Measurements from ENCODE around the gene DAGLA. TPM values are rescaled to one million over a fixed set of nuclear protein-coding genes. Genes with fewer than 3 reads are reported as not detected.

Gene DAGLA
- total RNA-seq, 4 donors from 2014 or later, result 1.5 to 5.6 (median 3.4) TPM

DNA sequence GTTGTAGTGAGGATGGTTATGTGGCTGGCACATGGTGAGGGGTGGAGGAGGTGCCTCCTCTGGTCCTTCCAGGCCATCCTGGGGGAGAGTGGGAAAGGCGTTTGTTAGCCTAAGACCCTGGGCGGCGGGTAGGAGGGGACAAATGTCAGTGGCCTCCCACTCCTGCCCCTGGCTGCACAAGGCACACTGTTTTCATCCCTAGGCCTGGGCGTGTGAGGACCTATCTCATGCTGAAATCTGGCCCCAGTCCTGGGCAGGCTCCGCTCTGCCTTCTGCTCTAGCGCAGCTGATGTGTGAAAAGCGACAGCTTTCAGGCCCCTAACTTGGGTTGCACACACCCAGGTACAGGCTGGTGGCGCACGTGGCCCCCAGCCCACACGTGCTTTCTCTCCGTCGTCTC lies 32.1 kb downstream of the DAGLA start:
- WGBS, 2 donors (ENCODE audit: low coverage in 1 of 2), result 76 to 92% methylated on average over 2 to 3 of the region's 12 CpGs
- H3K4me1 ChIP-seq, result peaks cover 0 to 12% (median 5%) of the 10 kb centered on the region in 3 donors
- no peak for ATAC-seq
- TF ChIP-seq POLR2A (IDR thresholded peaks at IDR 0.05), result no peak
- TF ChIP-seq, protein P1, sequence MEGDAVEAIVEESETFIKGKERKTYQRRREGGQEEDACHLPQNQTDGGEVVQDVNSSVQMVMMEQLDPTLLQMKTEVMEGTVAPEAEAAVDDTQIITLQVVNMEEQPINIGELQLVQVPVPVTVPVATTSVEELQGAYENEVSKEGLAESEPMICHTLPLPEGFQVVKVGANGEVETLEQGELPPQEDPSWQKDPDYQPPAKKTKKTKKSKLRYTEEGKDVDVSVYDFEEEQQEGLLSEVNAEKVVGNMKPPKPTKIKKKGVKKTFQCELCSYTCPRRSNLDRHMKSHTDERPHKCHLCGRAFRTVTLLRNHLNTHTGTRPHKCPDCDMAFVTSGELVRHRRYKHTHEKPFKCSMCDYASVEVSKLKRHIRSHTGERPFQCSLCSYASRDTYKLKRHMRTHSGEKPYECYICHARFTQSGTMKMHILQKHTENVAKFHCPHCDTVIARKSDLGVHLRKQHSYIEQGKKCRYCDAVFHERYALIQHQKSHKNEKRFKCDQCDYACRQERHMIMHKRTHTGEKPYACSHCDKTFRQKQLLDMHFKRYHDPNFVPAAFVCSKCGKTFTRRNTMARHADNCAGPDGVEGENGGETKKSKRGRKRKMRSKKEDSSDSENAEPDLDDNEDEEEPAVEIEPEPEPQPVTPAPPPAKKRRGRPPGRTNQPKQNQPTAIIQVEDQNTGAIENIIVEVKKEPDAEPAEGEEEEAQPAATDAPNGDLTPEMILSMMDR (IDR thresholded peaks at IDR 0.05), result no peak
- TF ChIP-seq POLR2AphosphoS5 (IDR thresholded peaks at IDR 0.05), result no peak
- TF ChIP-seq EP300 (IDR thresholded peaks at IDR 0.05), result no peak
- H3K4me3 ChIP-seq, result no peak overlapping the region
- no peaks in the 10 kb centered on the region for H3K9me3 ChIP-seq
- no peaks in the 10 kb centered on the region for H3K36me3 ChIP-seq
- H3K27me3 ChIP-seq, result no peaks in the 10 kb centered on the region
- H3K27ac ChIP-seq, result peak overlapping the region in 1 of 4 donors; percentile 21

DNA sequence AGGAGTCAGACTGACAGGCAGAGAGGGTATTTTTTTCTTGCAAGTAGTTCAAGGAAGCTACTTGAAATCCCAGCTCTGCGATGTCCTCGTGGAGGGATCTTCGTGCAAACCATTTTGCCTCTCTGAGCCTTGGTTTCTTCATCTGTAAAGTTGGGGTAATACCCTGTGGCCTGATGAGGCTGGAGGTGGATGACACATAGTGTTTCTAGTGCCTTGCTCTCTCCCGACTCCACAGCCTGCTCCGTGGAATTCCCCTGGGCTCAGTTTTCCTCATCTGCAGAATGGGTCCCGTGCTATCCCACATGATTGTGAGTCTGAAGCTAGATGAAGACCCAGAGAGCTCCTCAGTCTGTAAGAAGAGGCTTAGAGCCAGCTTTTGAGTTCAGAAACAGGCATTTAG lies 32.7 kb downstream of the DAGLA start:
- H3K27me3 ChIP-seq, result no peaks in the 10 kb centered on the region
- no peak overlapping the region for H3K4me3 ChIP-seq
- TF ChIP-seq POLR2A (IDR thresholded peaks at IDR 0.05), result no peak
- no peak for TF ChIP-seq POLR2AphosphoS5 (IDR thresholded peaks at IDR 0.05)
- no peak for TF ChIP-seq EP300 (IDR thresholded peaks at IDR 0.05)
- TF ChIP-seq, protein P1 (IDR thresholded peaks at IDR 0.05), result no peak
- no CpG with 5 or more reads among the region's 6 CpGs for WGBS, 2 donors (ENCODE audit: low coverage in 1 of 2)
- no peaks in the 10 kb centered on the region for H3K9me3 ChIP-seq
- H3K36me3 ChIP-seq, result no peaks in the 10 kb centered on the region
- H3K27ac ChIP-seq, result no peak overlapping the region
- peaks cover 0 to 17% (median 7%) of the 10 kb centered on the region in 3 donors for H3K4me1 ChIP-seq
- ATAC-seq, result no peak

DNA sequence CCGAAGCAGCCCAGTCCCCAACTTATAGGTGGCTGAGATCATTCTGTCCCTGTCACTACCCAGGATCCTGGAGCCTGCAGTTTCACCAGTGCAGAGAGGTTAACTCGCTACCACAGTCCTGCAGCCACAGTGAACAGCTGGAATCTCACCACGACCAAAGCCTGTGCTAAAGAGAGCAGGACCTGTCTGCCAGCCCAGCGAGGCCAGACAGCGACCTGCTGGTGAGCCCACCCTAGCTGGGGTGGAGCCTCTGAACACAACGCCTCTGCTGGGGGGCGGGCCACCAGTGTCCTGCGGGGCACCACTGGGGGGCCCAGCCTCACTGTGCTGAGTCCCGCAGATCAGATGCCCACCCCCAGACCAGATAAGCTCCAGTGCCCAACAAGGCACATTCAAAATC lies 33.3 kb downstream of the DAGLA start:
- no peaks in the 10 kb centered on the region for H3K9me3 ChIP-seq
- H3K4me3 ChIP-seq, result no peak overlapping the region
- WGBS, 2 donors (ENCODE audit: low coverage in 1 of 2), result 74% methylated on average over 3 of the region's 9 CpGs; no CpG with 5 or more reads in 1 of the 2 donors
- ATAC-seq, result no peak
- H3K27ac ChIP-seq, result no peak overlapping the region
- TF ChIP-seq POLR2AphosphoS5 (IDR thresholded peaks at IDR 0.05) (no peak), EP300 (IDR thresholded peaks at IDR 0.05) (no peak), POLR2A (IDR thresholded peaks at IDR 0.05) (no peak)
- TF ChIP-seq, protein P1 (IDR thresholded peaks at IDR 0.05), result no peak
- H3K27me3 ChIP-seq, result no peaks in the 10 kb centered on the region
- H3K4me1 ChIP-seq, result peaks cover 0 to 23% (median 13%) of the 10 kb centered on the region in 3 donors
- no peaks in the 10 kb centered on the region for H3K36me3 ChIP-seq

DNA sequence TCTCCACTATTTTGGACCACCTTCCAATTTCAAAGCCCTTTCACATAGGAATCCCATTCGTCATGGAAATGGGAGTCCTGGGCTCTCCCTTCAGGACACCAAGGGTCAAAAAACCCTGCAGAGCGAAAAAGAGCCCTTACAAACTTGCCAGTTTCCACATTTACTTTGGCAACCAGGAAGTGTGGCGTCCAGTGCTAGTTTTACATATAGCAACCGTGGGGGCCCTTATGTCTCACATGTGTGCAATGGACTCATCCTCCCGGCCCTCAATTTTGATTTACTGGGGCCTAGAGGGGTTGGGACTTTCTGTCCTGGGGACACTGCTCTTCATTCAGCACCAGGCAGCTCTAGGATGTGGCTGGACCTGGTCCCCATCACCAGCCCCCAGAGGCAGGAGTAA lies 33.7 kb downstream of the DAGLA start:
- Histone ChIP-seq H3K4me3 (no peak overlapping the region), H3K9me3 (no peaks in the 10 kb centered on the region), H3K36me3 (no peaks in the 10 kb centered on the region), H3K27ac (no peak overlapping the region), H3K27me3 (no peaks in the 10 kb centered on the region), H3K4me1 (peaks cover 0 to 28% (median 13%) of the 10 kb centered on the region in 3 donors)
- no peak for ATAC-seq
- 74 to 75% methylated on average over 3 to 4 of the region's 5 CpGs for WGBS, 2 donors (ENCODE audit: low coverage in 1 of 2)
- TF ChIP-seq, protein P1 (IDR thresholded peaks at IDR 0.05), result no peak
- no peak for TF ChIP-seq POLR2A (IDR thresholded peaks at IDR 0.05)

DNA sequence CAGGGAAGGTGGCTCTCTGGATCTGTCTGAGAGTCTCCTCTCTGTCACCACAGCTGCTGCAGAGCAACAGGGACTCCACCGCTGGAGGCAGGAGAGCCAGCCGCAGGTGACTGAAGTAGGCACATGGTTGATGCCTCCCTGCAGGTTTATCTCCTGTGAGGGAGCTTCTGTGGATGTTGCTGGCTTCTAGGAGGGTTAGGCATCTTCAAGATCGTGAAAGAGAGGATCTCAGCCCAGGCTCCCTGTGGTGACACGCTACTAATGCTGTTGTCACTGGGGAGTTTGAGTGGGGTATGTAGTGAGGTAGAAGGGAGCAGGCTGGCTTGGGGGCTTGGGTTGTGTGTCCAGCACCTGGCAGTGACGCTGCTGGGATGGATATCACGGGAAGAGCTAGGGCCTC lies 34.1 kb downstream of the DAGLA start:
- Histone ChIP-seq H3K36me3 (no peaks in the 10 kb centered on the region), H3K27ac (no peak overlapping the region), H3K4me1 (peaks cover 0 to 32% (median 13%) of the 10 kb centered on the region in 3 donors), H3K4me3 (no peak overlapping the region), H3K27me3 (no peaks in the 10 kb centered on the region), H3K9me3 (no peaks in the 10 kb centered on the region)
- no peak for TF ChIP-seq POLR2A (IDR thresholded peaks at IDR 0.05)
- ATAC-seq, result no peak
- 80 to 100% methylated on average over 1 of the region's 6 CpGs for WGBS, 2 donors (ENCODE audit: low coverage in 1 of 2)

Data from gastroesophageal sphincter (tissue), 4 donors.